ENCODE data around the gene CCDC177.

GRCh38 chr14:69617796-69618195 lies 43.1 kb upstream of the CCDC177 start:
- no peak for TF ChIP-seq NFYB (CRISPR knock-in tag; conservative IDR thresholded peaks at IDR 0.05; ENCODE audit: low read depth)
- no peak for TF ChIP-seq JUN (CRISPR knock-in tag; IDR thresholded peaks at IDR 0.05)
- TF ChIP-seq, protein P1, sequence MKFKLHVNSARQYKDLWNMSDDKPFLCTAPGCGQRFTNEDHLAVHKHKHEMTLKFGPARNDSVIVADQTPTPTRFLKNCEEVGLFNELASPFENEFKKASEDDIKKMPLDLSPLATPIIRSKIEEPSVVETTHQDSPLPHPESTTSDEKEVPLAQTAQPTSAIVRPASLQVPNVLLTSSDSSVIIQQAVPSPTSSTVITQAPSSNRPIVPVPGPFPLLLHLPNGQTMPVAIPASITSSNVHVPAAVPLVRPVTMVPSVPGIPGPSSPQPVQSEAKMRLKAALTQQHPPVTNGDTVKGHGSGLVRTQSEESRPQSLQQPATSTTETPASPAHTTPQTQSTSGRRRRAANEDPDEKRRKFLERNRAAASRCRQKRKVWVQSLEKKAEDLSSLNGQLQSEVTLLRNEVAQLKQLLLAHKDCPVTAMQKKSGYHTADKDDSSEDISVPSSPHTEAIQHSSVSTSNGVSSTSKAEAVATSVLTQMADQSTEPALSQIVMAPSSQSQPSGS (CRISPR knock-in tag; IDR thresholded peaks at IDR 0.05; ENCODE audit: borderline replicate concordance, low read depth), result no peak
- TF ChIP-seq IRF1 (CRISPR knock-in tag; IDR thresholded peaks at IDR 0.05), result no peak
- no peak for TF ChIP-seq E2F4 (CRISPR knock-in tag; IDR thresholded peaks at IDR 0.05; ENCODE audit: borderline replicate concordance, low read depth)
- TF ChIP-seq AFF4 (CRISPR knock-in tag; IDR thresholded peaks at IDR 0.05; ENCODE audit: borderline replicate concordance), result no peak
- TF ChIP-seq, protein P2, sequence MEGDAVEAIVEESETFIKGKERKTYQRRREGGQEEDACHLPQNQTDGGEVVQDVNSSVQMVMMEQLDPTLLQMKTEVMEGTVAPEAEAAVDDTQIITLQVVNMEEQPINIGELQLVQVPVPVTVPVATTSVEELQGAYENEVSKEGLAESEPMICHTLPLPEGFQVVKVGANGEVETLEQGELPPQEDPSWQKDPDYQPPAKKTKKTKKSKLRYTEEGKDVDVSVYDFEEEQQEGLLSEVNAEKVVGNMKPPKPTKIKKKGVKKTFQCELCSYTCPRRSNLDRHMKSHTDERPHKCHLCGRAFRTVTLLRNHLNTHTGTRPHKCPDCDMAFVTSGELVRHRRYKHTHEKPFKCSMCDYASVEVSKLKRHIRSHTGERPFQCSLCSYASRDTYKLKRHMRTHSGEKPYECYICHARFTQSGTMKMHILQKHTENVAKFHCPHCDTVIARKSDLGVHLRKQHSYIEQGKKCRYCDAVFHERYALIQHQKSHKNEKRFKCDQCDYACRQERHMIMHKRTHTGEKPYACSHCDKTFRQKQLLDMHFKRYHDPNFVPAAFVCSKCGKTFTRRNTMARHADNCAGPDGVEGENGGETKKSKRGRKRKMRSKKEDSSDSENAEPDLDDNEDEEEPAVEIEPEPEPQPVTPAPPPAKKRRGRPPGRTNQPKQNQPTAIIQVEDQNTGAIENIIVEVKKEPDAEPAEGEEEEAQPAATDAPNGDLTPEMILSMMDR (IDR thresholded peaks at IDR 0.05), result no peak
- TF ChIP-seq ZNF232 (CRISPR knock-in tag; IDR thresholded peaks at IDR 0.05), result no peak
- no peak for TF ChIP-seq PRDM15 (CRISPR knock-in tag; IDR thresholded peaks at IDR 0.05)
- no peak for TF ChIP-seq TP53 (CRISPR knock-in tag; IDR thresholded peaks at IDR 0.05)
- TF ChIP-seq ZBTB21 (CRISPR knock-in tag; IDR thresholded peaks at IDR 0.05; ENCODE audit: borderline replicate concordance), result no peak
- no peak for TF ChIP-seq NR2C2 (CRISPR knock-in tag; IDR thresholded peaks at IDR 0.05)
- no peak for TF ChIP-seq ATF1 (CRISPR knock-in tag; IDR thresholded peaks at IDR 0.05)
